D721Med (cell line): ENCODE results near the gene LYPD8.

Experiments
- DNase-seq: peaks from one replicate; pipeline ENCODE4 v3.0.0; 2011; ENCODE audit warnings: low spot score; ENCODE audit not compliant: insufficient read length
- FAIRE-seq: peaks from 2 replicates; lab custom pipeline; 2011; peaks lifted over from hg19 to GRCh38; lab: Jason Lieb, UNC
- TF ChIP-seq, protein P1 (sequence below): IDR thresholded peaks from 2 replicates; pipeline ENCODE4 v1.5.1; 2012; ENCODE audit warnings: mild to moderate bottlenecking, control low read depth; ENCODE audit not compliant: insufficient read depth; ENCODE audit errors: missing control alignments

The LYPD8 gene

DNA sequence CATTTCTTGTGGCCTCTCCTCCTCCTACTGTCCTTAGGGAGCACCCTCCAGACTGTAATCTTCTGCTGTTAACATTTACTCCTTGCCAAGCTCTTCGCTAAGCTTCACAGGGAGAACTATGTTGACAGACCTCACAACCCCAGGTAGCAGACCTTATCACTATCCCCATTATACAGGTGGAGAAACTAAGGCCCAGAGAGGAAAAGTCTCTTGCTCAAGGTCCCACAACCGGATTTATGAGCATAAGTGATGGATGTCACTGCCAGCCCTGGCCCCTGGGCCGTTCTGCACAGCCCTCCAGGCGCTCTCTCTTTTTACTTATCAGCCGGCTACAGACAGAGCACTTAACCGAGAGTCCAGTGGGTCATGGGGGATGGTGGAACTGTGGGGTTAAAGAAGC, 18.1 kb downstream of the LYPD8 start:
- TF ChIP-seq, protein P1, sequence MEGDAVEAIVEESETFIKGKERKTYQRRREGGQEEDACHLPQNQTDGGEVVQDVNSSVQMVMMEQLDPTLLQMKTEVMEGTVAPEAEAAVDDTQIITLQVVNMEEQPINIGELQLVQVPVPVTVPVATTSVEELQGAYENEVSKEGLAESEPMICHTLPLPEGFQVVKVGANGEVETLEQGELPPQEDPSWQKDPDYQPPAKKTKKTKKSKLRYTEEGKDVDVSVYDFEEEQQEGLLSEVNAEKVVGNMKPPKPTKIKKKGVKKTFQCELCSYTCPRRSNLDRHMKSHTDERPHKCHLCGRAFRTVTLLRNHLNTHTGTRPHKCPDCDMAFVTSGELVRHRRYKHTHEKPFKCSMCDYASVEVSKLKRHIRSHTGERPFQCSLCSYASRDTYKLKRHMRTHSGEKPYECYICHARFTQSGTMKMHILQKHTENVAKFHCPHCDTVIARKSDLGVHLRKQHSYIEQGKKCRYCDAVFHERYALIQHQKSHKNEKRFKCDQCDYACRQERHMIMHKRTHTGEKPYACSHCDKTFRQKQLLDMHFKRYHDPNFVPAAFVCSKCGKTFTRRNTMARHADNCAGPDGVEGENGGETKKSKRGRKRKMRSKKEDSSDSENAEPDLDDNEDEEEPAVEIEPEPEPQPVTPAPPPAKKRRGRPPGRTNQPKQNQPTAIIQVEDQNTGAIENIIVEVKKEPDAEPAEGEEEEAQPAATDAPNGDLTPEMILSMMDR, result no peak
- DNase-seq, result no peak
- FAIRE-seq, result no peak

DNA sequence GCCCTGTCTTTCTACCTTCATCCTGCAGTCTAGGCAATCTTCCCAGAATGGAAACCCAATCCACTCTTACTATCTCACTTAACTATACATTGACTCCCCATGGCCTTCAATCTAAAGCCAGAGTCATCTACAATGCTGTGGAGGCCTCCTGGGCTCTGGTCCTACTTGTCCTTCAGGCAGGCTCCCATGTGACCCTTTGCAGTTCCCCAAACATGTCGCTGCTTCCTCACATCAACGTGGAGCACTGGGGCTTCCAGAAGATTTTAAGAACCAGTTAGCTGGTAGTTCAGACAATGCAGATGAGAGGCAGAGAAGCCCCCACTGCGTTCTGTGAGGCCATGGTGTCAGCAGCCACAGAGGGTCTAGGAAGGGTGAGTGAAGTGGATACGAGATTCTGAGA, 18.6 kb downstream of the LYPD8 start:
- DNase-seq, result no peak
- FAIRE-seq, result no peak
- TF ChIP-seq, protein P1, result no peak

DNA sequence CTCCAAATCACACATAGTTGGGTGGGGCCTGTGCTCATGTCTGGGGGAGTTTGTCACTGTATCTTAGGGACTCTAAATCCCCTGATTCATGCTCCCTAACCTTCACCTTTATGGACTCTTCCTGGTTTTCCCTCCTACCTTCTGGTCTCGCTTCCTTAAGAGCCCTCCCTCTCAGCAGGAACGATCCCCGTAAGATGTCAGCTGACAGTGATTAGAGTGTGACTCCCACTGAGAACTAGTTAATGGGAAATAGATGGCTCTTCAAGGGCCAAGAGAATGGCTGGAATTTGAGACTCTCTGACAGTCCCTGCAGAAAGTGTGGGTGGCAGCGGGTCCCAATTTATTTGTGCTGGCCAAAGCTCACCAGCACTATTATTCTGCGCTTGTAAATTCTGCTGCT, 22.0 kb downstream of the LYPD8 start:
- TF ChIP-seq, protein P1, result no peak
- DNase-seq, result no peak
- FAIRE-seq, result no peak

DNA sequence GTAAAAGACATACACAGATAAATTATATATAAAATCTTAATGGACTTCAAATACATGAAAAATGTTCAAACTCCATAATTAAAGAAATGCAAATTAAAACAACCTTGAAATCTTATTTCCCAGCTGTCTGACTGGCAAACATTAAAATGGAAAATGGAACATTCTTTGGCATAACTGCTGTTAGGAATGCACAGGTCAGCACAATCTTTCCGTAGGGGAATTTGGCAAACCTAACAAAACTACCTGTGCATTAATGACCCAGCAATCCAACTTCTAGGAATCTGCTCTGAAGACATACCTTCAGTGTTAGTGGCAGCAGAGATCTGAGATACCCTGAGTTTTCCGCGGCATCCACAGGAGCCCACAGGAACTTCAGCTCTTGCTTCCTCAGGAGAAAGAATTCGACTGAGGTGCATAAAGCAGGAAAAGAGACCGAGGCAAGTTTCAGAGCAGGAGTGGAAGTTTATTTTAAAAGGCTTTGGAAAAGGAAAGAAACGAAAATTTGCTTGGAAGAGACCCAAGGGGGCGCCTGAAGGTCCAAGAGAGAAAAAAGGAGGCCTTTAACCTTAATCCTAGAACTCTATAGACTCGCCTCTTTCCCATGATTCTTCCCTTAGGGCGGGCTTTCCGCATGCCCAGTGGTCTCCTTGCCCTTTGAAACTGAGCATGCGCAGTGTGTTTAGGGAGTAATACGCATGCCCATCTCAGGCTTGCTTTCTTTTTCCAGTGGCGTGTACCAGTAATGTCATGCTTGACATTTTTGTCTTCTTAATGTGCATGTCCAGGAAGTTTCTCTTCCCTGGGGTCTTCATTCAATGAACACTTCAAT, 24.8 kb downstream of the LYPD8 start:
- FAIRE-seq (no peak), DNase-seq (no peak)
- TF ChIP-seq, protein P1, result no peak

DNA sequence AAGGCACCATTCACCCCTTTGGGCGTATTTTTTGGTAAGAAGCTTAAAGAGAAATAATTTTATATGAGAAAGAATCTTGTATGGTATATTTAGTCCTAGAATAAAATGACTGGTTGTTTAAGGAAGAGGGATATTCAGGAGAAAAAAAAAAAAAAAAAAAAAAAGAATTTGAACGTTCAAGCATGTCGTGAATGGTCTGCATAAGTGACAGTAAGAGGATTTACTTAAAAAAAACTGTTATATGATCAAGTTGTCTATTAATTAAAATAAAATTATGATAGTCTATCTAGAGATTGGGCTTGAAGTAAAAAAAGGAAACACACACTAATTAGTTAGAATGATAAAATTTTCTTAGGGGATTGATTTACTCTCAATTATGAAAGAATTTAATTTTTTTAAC, 41.3 kb downstream of the LYPD8 start:
- no peak for DNase-seq
- TF ChIP-seq, protein P1, result no peak
- FAIRE-seq, result no peak

DNA sequence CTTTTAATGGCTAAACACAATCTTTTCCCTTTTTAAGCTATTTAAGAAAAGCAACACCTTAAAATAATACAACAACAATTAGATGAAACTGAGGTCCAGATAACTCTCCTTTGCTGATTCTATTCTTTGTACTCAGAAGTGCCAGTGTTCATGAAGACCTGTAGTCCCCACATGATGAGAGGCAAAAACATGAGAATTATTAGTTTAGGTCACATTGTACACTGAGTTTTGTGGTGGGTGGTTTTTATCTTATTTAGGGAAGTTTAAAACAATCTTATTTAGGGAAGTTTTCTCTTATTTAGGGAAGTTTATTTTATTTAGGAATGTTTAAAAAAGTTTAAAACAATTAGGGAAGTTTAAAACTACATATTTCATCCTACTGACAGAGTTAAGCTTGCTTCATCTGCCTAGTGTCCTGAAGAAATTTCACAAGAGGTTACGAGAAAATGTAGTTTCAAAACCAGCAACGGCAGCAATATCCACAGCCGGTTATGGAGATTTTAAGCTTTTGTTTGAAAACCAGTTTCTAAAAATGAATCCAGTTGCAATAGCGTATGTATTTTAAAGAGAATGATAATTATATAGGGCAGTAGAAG, 45.2 kb downstream of the LYPD8 start:
- no peak for FAIRE-seq
- TF ChIP-seq, protein P1, result no peak

DNA sequence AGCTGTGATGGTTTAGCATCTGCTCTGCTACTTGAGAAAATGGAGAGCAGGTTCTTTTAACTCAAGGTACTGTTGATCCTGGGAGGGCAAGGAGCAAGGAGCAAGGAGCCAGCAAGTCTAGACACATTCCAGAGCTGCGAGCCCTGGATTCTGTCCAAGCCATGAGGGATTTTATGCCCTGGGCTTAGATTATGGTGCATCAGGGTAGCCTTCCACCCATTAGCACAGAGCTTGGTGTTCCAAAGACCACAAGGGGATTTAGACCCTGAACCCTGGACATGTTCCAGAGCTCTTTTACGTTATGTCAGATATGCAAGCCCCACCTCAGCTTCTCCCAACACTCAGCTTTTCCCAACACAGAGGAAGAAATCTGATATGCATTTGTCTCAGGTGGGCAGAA, 51.0 kb downstream of the LYPD8 start:
- FAIRE-seq (no peak), DNase-seq (no peak)
- TF ChIP-seq, protein P1, result no peak

More for the DNA sequence above, 45.2 kb downstream of the LYPD8 start:
- DNase-seq, result no peak
